Neural cell (in vitro differentiated cells): Measurements from ENCODE around the gene PLCD1. TPM values are rescaled to one million over a fixed set of nuclear protein-coding genes. Genes with fewer than 3 reads are reported as not detected.

ENCODE experiments used
- H2AFZ ChIP-seq: fragments of 200-600, 300-800 bp; sonication (generic), shearing (Covaris generic); 2 replicates; pipeline ENCODE4 v1.6.0; 2014; ENCODE audit warnings: low read depth, mild to moderate bottlenecking, antibody characterized with exemption, low read length, moderate library complexity
- H3F3A ChIP-seq: fragments of 200-600 bp; shearing (Covaris generic); 2 replicates; pipeline ENCODE4 v1.6.1; 2016; ENCODE audit warnings: mild to moderate bottlenecking, moderate library complexity, mixed read lengths, antibody characterized with exemption, low read length; ENCODE audit not compliant: insufficient read depth, poor library complexity, severe bottlenecking
- H3K27ac ChIP-seq: fragments of 200-600, 300-800 bp; sonication (generic), shearing (Covaris generic); 2 replicates; pipeline ENCODE4 v1.5.1; 2014; ENCODE audit warnings: mild to moderate bottlenecking, low read length, moderate library complexity
- H3K27me3 ChIP-seq: fragments of 300-800, 200-600 bp; sonication (generic), shearing (Covaris generic); 2 replicates; pipeline ENCODE4 v1.6.0; 2014; ENCODE audit warnings: mild to moderate bottlenecking, low read depth, low read length, moderate library complexity; ENCODE audit not compliant: insufficient read depth
- H3K36me3 ChIP-seq: fragments of 300-800, 200-600 bp; sonication (generic), shearing (Covaris generic); 2 replicates; pipeline ENCODE4 v1.5.1; 2014; ENCODE audit warnings: mild to moderate bottlenecking, antibody characterized with exemption, low read length, moderate library complexity; ENCODE audit not compliant: insufficient read depth
- H3K4me2 ChIP-seq: fragments of 300-800, 200-600 bp; sonication (generic), shearing (Covaris generic); 2 replicates; pipeline ENCODE4 v1.6.0; 2014; ENCODE audit warnings: mild to moderate bottlenecking, low read length
- H3K4me3 ChIP-seq: fragments of 300-800, 200-600 bp; sonication (generic), shearing (Covaris generic); 2 replicates; pipeline ENCODE4 v1.5.1; 2014; ENCODE audit warnings: mild to moderate bottlenecking, low read length, moderate library complexity
- H3K79me2 ChIP-seq: fragments of 200-600 bp; shearing (Covaris generic); replicated peaks from 2 replicates; pipeline ENCODE4 v1.6.0; 2014; ENCODE audit warnings: mild to moderate bottlenecking, low read length, moderate library complexity; ENCODE audit not compliant: insufficient read depth
- H3K9ac ChIP-seq: fragments of 300-800, 200-600 bp; sonication (generic), shearing (Covaris generic); 2 replicates; pipeline ENCODE4 v1.6.1; 2016; ENCODE audit warnings: mild to moderate bottlenecking, low read length, mixed read lengths
- H3K9me2 ChIP-seq: fragments of 200-600 bp; shearing (Covaris generic); 2 replicates; pipeline ENCODE4 v1.6.1; 2016; ENCODE audit warnings: mild to moderate bottlenecking, low read length, mixed read lengths; ENCODE audit not compliant: insufficient read depth
- H3K9me3 ChIP-seq: fragments of 200-600, 300-800 bp; sonication (generic), shearing (Covaris generic); 2 replicates; pipeline ENCODE4 v1.6.1; 2016; ENCODE audit warnings: mild to moderate bottlenecking, mixed run types, low read length, moderate library complexity, mixed read lengths
- H4K20me1 ChIP-seq: fragments of 200-600 bp; shearing (Covaris generic); 2 replicates; pipeline ENCODE4 v1.6.1; 2016; ENCODE audit warnings: mild to moderate bottlenecking, mixed run types; ENCODE audit not compliant: insufficient read depth
- EP300 ChIP-seq: fragments of 450-650 bp; conservative IDR thresholded peaks from 2 replicates; pipeline ENCODE4 v1.6.1; 2014; ENCODE audit warnings: antibody characterized with exemption, mild to moderate bottlenecking, moderate library complexity; ENCODE audit not compliant: poor library complexity, severe bottlenecking
- EZH2 ChIP-seq: fragments of 200-600, 300-800 bp; shearing (Covaris generic), sonication (generic); IDR thresholded peaks from 2 replicates; pipeline ENCODE4 v1.6.1; 2014; ENCODE audit warnings: antibody characterized with exemption, low read length, borderline replicate concordance, mild to moderate bottlenecking; ENCODE audit not compliant: insufficient read depth, poor library complexity, severe bottlenecking
- MXI1 ChIP-seq: fragments of 450-650 bp; conservative IDR thresholded peaks from 2 replicates; pipeline ENCODE4 v1.6.1; 2014; ENCODE audit warnings: antibody characterized with exemption, mild to moderate bottlenecking; ENCODE audit not compliant: poor library complexity, severe bottlenecking
- POLR2AphosphoS5 ChIP-seq: IDR thresholded peaks from 2 replicates; pipeline ENCODE4 v1.6.1; 2012
- RAD21 ChIP-seq: fragments of 450-650 bp; conservative IDR thresholded peaks from 2 replicates; pipeline ENCODE4 v1.6.1; 2014; ENCODE audit warnings: antibody characterized with exemption, mild to moderate bottlenecking, moderate library complexity
- SMC3 ChIP-seq: fragments of 450-650 bp; conservative IDR thresholded peaks from 2 replicates; pipeline ENCODE4 v1.6.1; 2014; ENCODE audit warnings: antibody characterized with exemption, mild to moderate bottlenecking, moderate library complexity; ENCODE audit not compliant: poor library complexity
- TAF1 ChIP-seq: IDR thresholded peaks from 2 replicates; pipeline ENCODE4 v1.6.1; 2012; ENCODE audit warnings: low read depth
- polyA plus RNA-seq: library from polyadenylated mRNA; depleted of rRNA; stranded (reverse); fragments of >200 nt; gene quantifications from 2 replicates; pipeline ENCODE4 v1.2.3, GENCODE V29; 2014
- TF ChIP-seq, protein P1 (sequence below): IDR thresholded peaks from 2 replicates; pipeline ENCODE4 v1.6.1; 2012; ENCODE audit warnings: borderline replicate concordance
- TF ChIP-seq, protein P2 (sequence below): fragments of 450-650 bp; IDR thresholded peaks from 2 replicates; pipeline ENCODE4 v1.5.1; 2014; ENCODE audit warnings: antibody characterized with exemption, mild to moderate bottlenecking, moderate library complexity; ENCODE audit not compliant: poor library complexity, severe bottlenecking

Gene PLCD1
- polyA plus RNA-seq, 1 donor from 2014 or later = 4.6 TPM

DNA sequence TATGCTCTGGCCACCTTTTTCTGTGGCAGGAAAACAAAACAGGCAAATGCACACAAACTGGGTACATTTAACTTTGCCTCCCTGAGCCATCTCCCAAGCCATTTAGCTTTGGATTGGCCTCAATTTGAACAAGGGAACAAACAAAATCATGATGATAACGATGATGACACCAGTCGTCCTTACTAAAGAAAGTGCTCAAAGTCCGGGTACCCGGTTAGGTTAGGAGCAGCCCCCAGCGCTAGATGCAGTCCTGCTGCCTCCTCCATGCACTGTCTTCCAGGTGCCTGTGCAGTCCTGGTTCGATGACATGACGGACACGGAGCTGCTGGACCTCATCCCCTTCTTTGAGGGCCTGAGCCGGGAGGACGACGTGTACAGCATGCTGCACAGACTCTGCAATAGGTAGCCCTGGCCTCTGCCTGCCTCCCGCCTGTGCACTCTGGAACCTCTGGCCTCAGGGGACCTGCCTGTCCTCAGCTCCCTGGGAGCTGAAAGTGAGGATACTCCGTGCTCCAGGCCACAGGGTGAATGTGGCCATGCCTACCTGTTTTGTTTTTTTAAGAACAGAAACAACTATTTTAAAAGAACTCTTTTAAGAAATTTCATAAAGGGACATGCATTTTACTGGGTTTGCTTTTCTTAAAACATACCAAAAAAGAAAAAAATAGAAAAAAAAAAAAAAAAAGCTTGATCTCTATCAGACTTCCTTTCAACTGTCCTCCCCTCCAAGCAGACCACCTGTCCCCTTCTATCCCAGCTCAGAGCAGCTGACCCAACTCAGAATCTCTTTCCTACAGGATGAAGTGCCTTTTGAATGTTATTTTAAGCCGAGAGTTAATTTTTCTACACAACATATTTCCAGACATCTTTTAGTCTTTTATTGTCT, 48.7 kb downstream of the PLCD1 start:
- Histone ChIP-seq H3K36me3 (no peaks in the 10 kb centered on the region), H3K27ac (no peak overlapping the region), H3K79me2 (no peaks in the 10 kb centered on the region), H2AFZ (no peak overlapping the region), H3K4me2 (no peak overlapping the region), H3K4me3 (no peak overlapping the region), H3K27me3 (no peaks in the 10 kb centered on the region), H3K9me3 (no peaks in the 10 kb centered on the region), H4K20me1 (no peaks in the 10 kb centered on the region), H3K9me2 (no peaks in the 10 kb centered on the region), H3F3A (no peaks in the 10 kb centered on the region), H3K9ac (no peak overlapping the region)
- TF ChIP-seq POLR2AphosphoS5 (no peak), SMC3 (no peak), EP300 (no peak), RAD21 (no peak), TAF1 (no peak), MXI1 (no peak), EZH2 (no peak)
- TF ChIP-seq, protein P1, sequence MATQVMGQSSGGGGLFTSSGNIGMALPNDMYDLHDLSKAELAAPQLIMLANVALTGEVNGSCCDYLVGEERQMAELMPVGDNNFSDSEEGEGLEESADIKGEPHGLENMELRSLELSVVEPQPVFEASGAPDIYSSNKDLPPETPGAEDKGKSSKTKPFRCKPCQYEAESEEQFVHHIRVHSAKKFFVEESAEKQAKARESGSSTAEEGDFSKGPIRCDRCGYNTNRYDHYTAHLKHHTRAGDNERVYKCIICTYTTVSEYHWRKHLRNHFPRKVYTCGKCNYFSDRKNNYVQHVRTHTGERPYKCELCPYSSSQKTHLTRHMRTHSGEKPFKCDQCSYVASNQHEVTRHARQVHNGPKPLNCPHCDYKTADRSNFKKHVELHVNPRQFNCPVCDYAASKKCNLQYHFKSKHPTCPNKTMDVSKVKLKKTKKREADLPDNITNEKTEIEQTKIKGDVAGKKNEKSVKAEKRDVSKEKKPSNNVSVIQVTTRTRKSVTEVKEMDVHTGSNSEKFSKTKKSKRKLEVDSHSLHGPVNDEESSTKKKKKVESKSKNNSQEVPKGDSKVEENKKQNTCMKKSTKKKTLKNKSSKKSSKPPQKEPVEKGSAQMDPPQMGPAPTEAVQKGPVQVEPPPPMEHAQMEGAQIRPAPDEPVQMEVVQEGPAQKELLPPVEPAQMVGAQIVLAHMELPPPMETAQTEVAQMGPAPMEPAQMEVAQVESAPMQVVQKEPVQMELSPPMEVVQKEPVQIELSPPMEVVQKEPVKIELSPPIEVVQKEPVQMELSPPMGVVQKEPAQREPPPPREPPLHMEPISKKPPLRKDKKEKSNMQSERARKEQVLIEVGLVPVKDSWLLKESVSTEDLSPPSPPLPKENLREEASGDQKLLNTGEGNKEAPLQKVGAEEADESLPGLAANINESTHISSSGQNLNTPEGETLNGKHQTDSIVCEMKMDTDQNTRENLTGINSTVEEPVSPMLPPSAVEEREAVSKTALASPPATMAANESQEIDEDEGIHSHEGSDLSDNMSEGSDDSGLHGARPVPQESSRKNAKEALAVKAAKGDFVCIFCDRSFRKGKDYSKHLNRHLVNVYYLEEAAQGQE = no peak
- TF ChIP-seq, protein P2, sequence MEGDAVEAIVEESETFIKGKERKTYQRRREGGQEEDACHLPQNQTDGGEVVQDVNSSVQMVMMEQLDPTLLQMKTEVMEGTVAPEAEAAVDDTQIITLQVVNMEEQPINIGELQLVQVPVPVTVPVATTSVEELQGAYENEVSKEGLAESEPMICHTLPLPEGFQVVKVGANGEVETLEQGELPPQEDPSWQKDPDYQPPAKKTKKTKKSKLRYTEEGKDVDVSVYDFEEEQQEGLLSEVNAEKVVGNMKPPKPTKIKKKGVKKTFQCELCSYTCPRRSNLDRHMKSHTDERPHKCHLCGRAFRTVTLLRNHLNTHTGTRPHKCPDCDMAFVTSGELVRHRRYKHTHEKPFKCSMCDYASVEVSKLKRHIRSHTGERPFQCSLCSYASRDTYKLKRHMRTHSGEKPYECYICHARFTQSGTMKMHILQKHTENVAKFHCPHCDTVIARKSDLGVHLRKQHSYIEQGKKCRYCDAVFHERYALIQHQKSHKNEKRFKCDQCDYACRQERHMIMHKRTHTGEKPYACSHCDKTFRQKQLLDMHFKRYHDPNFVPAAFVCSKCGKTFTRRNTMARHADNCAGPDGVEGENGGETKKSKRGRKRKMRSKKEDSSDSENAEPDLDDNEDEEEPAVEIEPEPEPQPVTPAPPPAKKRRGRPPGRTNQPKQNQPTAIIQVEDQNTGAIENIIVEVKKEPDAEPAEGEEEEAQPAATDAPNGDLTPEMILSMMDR = no peak

DNA sequence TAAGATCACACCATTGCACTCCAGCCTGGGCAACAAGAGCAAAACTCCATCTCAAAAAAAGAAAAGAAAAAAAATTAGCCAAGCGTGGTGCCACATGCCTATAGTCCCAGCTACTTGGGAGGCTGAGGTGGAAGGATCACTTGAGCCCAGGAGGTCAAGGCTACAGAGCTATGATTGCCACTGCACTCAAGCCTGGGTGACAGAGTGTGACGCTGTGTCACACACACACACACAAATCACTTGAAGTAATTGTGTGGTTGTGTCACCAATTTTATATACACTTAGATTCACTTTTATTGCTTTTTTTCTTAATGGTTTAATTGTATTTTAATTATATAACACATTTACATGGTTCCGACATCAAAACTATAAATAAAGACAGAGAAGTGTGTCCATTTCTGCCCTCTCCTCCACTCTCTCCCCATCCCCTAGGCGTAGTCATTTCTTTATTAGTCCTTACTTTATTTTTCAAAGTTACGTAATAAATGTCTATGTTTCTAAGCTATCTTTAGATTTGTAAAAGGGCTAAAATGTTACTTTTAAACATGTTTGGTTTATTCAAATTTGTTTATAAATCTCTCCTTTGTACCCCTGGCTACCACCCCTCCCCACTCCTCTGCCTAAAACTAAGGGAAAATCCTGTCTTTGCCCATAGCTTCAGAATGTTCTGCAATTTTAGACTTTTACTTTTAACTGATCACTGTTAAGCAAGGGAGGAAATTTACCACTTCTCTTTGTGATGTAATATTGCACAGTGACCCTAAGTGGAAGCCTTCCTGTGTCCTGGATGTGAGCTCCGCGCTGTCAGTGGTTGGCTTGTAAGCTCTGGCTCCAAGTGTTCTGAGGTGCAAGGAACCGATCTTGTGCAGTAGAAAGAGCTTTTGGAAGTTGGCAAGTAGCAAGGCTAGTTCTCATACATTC, 49.6 kb downstream of the PLCD1 start:
- Histone ChIP-seq H3K27ac (no peak overlapping the region), H3F3A (no peaks in the 10 kb centered on the region), H3K9me3 (no peaks in the 10 kb centered on the region), H3K9me2 (no peaks in the 10 kb centered on the region), H3K4me3 (no peak overlapping the region), H4K20me1 (no peaks in the 10 kb centered on the region), H3K9ac (no peak overlapping the region), H3K79me2 (no peaks in the 10 kb centered on the region), H3K27me3 (no peaks in the 10 kb centered on the region), H2AFZ (no peak overlapping the region), H3K36me3 (no peaks in the 10 kb centered on the region), H3K4me2 (no peak overlapping the region)
- no peak for TF ChIP-seq RAD21
- no peak for TF ChIP-seq EZH2
- TF ChIP-seq MXI1 = no peak
- TF ChIP-seq EP300 = no peak
- no peak for TF ChIP-seq SMC3
- TF ChIP-seq, protein P1 = no peak
- TF ChIP-seq POLR2AphosphoS5 = no peak
- no peak for TF ChIP-seq TAF1
- TF ChIP-seq, protein P2 = no peak
